Activated T-cell treated with anti-CD3 and anti-CD28 coated beads, Interleukin-2, amount 50 U/mL, for 72 hours (primary cell): ENCODE results near the gene CFAP61. TPM values are rescaled to one million over a fixed set of nuclear protein-coding genes. Genes with fewer than 3 reads are reported as not detected.
"Not testable (repeated sequence)": the region's sequence is repeated elsewhere in the genome, so short reads cannot be mapped to it uniquely, and the experiment has no call there.

Source experiments
- ATAC-seq, 2 donors: fragments of 150-1000 bp; cut with Tn5 transposase; replicated peaks in 1 of 2; 2 replicates each; pipeline ENCODE4 v1.10.0; 2021; ENCODE audit warnings: moderate library complexity in 2 of 2, mild to moderate bottlenecking in 1 of 2
- DNase-seq, 2 donors: peaks; one replicate each; pipeline ENCODE4 v3.0.0; 2021 to 2022; ENCODE audit warnings: mixed read lengths in 1 of 2
- H3K27ac Mint-ChIP-seq: one replicate; pipeline ENCODE4 v1.8.0; 2022; ENCODE audit warnings: mild to moderate bottlenecking, moderate library complexity, mixed read lengths
- H3K27me3 Mint-ChIP-seq: one replicate; pipeline ENCODE4 v1.8.0; 2022; ENCODE audit warnings: low read depth, mixed read lengths
- H3K36me3 Mint-ChIP-seq, 2 donors: one replicate each; pipeline ENCODE4 v1.8.0; 2022; ENCODE audit warnings: mixed read lengths in 2 of 2, mild to moderate bottlenecking in 1 of 2; ENCODE audit not compliant: insufficient read depth in 2 of 2
- H3K4me1 Mint-ChIP-seq: one replicate; pipeline ENCODE4 v1.8.0; 2022; ENCODE audit warnings: low read depth, mixed read lengths
- H3K4me3 Mint-ChIP-seq, 2 donors: one replicate each; pipeline ENCODE4 v1.8.0; 2022; ENCODE audit warnings: mild to moderate bottlenecking in 2 of 2, mixed read lengths in 2 of 2, moderate library complexity in 2 of 2
- H3K9me3 Mint-ChIP-seq, 2 donors: one replicate each; pipeline ENCODE4 v1.8.0; 2022; ENCODE audit warnings: mixed read lengths in 2 of 2
- total RNA-seq, 2 donors: library from RNA; stranded (reverse); gene quantifications; one replicate each; pipeline ENCODE4 v1.2.3, GENCODE V29; 2022

Gene CFAP61, protein sequence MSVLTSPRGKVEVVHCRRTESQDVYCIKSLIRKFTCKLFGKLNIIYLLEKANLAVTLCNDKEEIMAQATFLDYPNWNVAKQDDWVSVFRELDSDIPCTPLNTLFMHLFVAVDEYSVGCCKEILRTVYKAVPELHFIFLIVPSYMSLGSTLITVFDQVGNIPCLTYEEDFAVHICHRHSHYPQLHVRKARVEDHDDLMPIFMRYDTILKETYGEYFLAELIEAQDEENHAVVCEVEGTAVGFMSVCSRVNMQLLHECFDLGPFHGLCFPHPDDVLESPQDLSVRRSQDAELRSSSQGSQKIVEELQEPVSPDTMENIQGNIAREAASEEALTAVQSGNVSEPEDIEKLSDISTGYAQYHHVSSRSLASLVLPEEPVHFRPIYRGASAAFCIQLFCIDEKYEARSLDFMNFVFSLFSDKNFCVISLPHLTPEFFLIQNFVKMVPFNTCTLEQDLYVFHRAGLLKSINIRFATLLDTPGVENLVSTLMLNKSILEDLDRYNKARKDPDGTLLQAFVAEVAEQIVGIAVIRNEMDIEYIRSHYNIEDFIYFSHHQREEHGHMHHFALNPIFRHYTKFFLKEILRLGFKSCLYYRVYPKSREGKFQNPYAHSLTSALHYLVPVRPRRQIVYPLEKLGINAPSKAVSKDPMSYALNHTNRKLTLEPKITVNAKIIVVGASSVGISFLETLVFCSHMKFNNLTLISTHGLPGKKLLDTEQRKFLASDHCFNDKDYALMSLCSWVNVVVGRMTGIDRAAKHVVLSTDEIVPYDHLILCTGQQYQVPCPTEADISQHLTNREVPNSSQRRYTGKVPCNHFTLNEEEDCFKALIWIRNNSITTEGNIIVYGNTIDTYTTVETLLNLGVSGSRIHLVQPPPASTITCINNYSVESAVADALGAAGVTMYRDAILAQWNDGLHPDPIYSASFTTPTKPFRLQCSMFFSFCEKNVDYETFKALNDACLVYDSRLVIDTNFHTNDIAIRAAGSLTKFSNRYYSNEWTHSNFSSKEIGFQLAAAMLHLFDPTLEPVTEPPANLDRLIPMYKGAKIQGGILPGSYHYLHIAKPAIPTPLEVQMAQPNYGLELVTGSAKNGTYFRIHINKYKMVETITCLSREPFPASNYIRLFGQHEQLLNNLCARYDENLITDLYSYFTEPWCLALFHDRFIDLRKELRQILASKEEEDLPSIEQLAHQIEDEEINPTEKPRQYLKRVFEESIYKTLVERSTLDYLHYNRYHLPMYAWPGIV
- total RNA-seq: not detected

GRCh38 chr20:20052074-20052970, at the start of gene CFAP61, which contains the start of gene CRNKL1:
Gene CFAP61, plus strand, starts transcription at chr20:20052532. Its CDS starts 4,122 bp downstream, at chr20:20056654.
Gene CRNKL1, minus strand, starts transcription at chr20:20052466. Its CDS starts 124 bp downstream, at chr20:20052342.
- H3K27ac Mint-ChIP-seq: peak within 1 kb of the TSS; percentile 98
- peaks cover 17% of the 10 kb centered on the region for H3K4me1 Mint-ChIP-seq
- H3K4me3 Mint-ChIP-seq: peak within 1 kb of the TSS; percentile 98 to 99
- DNase-seq: peak; percentile 96 to 98
- peak; percentile 96 to 98 for ATAC-seq
- H3K36me3 Mint-ChIP-seq: peaks cover 12 to 27% of the 10 kb centered on the region in 2 donors
- H3K9me3 Mint-ChIP-seq: no peaks in the 10 kb centered on the region
- no peaks in the 10 kb centered on the region for H3K27me3 Mint-ChIP-seq

- DNase-seq: peak; percentile 31 to 33
- Mint-ChIP-seq H3K4me3 (peak overlapping the region; percentile 63 to 66), H3K27me3 (peaks cover 69% of the 10 kb centered on the region), H3K4me1 (peaks cover 20% of the 10 kb centered on the region), H3K36me3 (peaks cover 0 to 1% of the 10 kb centered on the region in 2 donors), H3K27ac (peak overlapping the region; percentile 16), H3K9me3 (no peaks in the 10 kb centered on the region)
- peak; percentile 76 to 91 for ATAC-seq
Observed at GRCh38 chr20:20003031-20003954, 49.0 kb upstream of the CFAP61 start.

- not testable (repeated sequence) for H3K36me3 Mint-ChIP-seq, ATAC-seq, H3K9me3 Mint-ChIP-seq, DNase-seq
- H3K4me1 Mint-ChIP-seq: peaks cover 20% of the 10 kb centered on the region
- H3K4me3 Mint-ChIP-seq: peak overlapping the region; percentile 63 to 66
- H3K27ac Mint-ChIP-seq: peak overlapping the region; percentile 16
- H3K27me3 Mint-ChIP-seq: peaks cover 64% of the 10 kb centered on the region
Observed at GRCh38 chr20:20003955-20004322, 48.4 kb upstream of the CFAP61 start.

DNA sequence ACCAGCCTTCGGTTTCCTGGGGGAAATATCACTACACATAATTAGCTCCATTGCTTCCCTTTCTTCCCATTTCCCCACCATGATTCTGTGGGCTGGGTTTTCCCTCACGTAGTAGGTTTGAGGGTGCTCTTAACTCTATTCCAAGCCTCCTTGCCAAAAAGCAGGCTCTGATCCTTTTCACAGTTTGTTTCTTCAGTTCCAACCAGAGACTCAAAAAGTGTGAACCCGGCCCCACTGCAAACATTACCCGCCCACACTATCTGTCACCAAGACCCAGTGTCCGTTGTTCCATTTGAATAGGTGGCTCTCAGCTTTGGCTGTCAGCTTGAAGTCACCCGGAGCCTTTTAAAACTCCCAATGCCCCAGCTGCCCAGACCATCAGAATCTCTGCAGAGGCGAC, 47.0 kb upstream of the CFAP61 start:
- ATAC-seq (no peak), DNase-seq (no peak)
- peaks cover 51% of the 10 kb centered on the region for H3K27me3 Mint-ChIP-seq
- no peaks in the 10 kb centered on the region for H3K9me3 Mint-ChIP-seq
- H3K27ac Mint-ChIP-seq: no peak overlapping the region
- no peak overlapping the region for H3K4me3 Mint-ChIP-seq
- peaks cover 0 to 1% of the 10 kb centered on the region in 2 donors for H3K36me3 Mint-ChIP-seq
- H3K4me1 Mint-ChIP-seq: peaks cover 20% of the 10 kb centered on the region

GRCh38 chr20:20009784-20010253, 42.5 kb upstream of the CFAP61 start:
- peaks cover 12% of the 10 kb centered on the region for H3K27me3 Mint-ChIP-seq
- no peak for ATAC-seq

GRCh38 chr20:20010639-20011500, 41.5 kb upstream of the CFAP61 start:
- peaks cover 12% of the 10 kb centered on the region for H3K27me3 Mint-ChIP-seq
- H3K36me3 Mint-ChIP-seq: no peaks in the 10 kb centered on the region
- no peak overlapping the region for H3K27ac Mint-ChIP-seq
- DNase-seq (no peak), ATAC-seq (no peak)
- peaks cover 11% of the 10 kb centered on the region for H3K4me1 Mint-ChIP-seq
- H3K9me3 Mint-ChIP-seq: no peaks in the 10 kb centered on the region
- no peak overlapping the region for H3K4me3 Mint-ChIP-seq

More at GRCh38 chr20:20009784-20010253, 42.5 kb upstream of the CFAP61 start:
- Mint-ChIP-seq H3K36me3 (no peaks in the 10 kb centered on the region), H3K4me1 (peaks cover 5% of the 10 kb centered on the region), H3K4me3 (no peak overlapping the region), H3K27ac (no peak overlapping the region), H3K9me3 (no peaks in the 10 kb centered on the region)
- no peak for DNase-seq

DNA sequence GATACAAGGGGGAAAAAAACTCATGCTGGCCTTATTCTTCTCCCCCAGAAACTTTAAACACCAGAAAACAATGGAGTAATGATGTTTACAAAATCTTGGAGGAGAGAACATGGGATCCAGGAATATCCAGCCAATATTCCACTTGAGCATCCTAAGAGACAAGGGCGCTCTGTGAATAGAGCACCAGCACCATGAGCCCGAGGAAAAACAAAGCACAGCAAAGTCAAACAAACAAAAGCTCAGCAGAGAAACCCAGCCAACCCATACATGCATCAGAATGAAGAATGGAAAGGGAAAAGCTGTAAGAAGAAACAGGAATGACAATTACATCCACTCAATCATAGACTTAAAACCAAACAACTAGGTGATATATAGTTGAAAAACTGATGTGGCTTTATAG, 39.8 kb upstream of the CFAP61 start:
- Mint-ChIP-seq H3K27ac (no peak overlapping the region), H3K9me3 (no peaks in the 10 kb centered on the region), H3K36me3 (no peaks in the 10 kb centered on the region), H3K4me3 (no peak overlapping the region), H3K27me3 (peaks cover 9% of the 10 kb centered on the region), H3K4me1 (peaks cover 17% of the 10 kb centered on the region)
- no peak for DNase-seq
- ATAC-seq: no peak

- Mint-ChIP-seq H3K9me3 (no peaks in the 10 kb centered on the region), H3K27me3 (no peaks in the 10 kb centered on the region), H3K36me3 (peaks cover 0 to 8% of the 10 kb centered on the region in 2 donors), H3K4me1 (peaks cover 37% of the 10 kb centered on the region), H3K27ac (no peak overlapping the region), H3K4me3 (peak overlapping the region in 1 of 2 donors; percentile 43)
- no peak for ATAC-seq
- peak; percentile 27 to 36 for DNase-seq
Observed at GRCh38 chr20:20014659-20015058, 37.7 kb upstream of the CFAP61 start.

DNA sequence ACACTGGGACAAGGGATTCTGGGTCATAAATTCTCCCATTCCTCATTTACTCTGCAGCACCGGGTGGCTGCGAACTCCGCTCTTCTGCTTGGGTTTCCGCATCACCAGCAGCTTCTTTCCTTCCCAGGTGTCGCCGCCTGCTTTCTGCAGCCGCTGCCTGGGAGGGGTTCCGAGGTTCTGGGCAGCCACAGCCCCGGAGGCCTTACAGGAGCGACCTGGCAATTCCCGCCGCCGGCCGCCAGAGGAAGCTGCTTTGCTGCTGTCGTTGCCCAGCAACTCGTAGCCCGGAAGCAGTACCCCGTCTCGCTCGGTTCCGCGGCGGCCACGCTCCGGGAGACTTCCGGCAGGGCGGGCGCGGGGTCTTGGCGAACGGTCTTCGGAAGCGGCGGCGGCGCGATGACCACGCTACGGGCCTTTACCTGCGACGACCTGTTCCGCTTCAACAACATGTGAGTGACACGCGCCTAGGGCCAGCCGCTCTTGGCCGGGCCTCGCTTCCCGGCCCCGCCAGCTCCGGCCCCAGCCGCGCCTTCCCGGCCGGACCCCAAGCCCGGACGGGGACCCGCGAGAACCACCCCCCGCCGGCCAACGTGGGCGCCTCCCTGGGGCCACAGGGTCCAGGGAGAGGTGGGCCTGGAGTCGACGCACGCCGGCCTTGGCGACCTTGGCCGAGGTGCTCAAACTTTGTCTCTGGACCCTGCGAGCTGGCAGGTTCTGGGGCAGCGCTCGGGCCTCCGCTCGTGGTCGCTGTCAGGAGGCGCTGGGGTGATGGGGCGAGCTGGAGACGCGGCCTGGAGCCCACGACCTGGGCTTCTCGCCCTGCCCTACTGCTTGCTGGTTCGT, 35.1 kb upstream of the CFAP61 start, which contains the start of gene NAA20:
Gene NAA20, plus strand, starts transcription at position 362 of the 843 bp plus-strand sequence. Its CDS starts 35 bp downstream, at position 397.
- H3K4me1 Mint-ChIP-seq: peaks cover 62% of the 10 kb centered on the region
- H3K9me3 Mint-ChIP-seq: no peaks in the 10 kb centered on the region
- H3K27ac Mint-ChIP-seq: peak within 1 kb of the TSS; percentile 89
- peak; percentile 93 to 95 for DNase-seq
- peak; percentile 97 to 99 for ATAC-seq
- H3K4me3 Mint-ChIP-seq: peak within 1 kb of the TSS; percentile 87 to 88
- peaks cover 0 to 11% of the 10 kb centered on the region in 2 donors for H3K36me3 Mint-ChIP-seq
- no peaks in the 10 kb centered on the region for H3K27me3 Mint-ChIP-seq

- H3K4me1 Mint-ChIP-seq: peaks cover 68% of the 10 kb centered on the region
- H3K9me3 Mint-ChIP-seq: no peaks in the 10 kb centered on the region
- peak; percentile 3 to 19 for ATAC-seq
- peak overlapping the region; percentile 89 for H3K27ac Mint-ChIP-seq
- H3K27me3 Mint-ChIP-seq: no peaks in the 10 kb centered on the region
- peaks cover 0 to 11% of the 10 kb centered on the region in 2 donors for H3K36me3 Mint-ChIP-seq
- H3K4me3 Mint-ChIP-seq: peak overlapping the region; percentile 87 to 88
- peak in 1 of 2 donors; percentile 19 for DNase-seq
Observed at GRCh38 chr20:20017844-20018185, 34.5 kb upstream of the CFAP61 start.
